RPMI7951 (cell line): ENCODE measurements around the gene RNU1-2. TPM values are rescaled to one million over a fixed set of nuclear protein-coding genes. Genes with fewer than 3 reads are reported as not detected.
"Not testable (repeated sequence)": the region's sequence is repeated elsewhere in the genome, so short reads cannot be mapped to it uniquely, and the experiment has no call there.

Source experiments
- DNase-seq: peaks from one replicate; pipeline ENCODE4 v3.0.0-alpha.2; 2012; ENCODE audit warnings: low read depth
- total RNA-seq: library from RNA; depleted of rRNA; stranded (reverse); fragments of >200 nt; shearing (Covaris generic); gene quantifications from 2 replicates; pipeline ENCODE4 v1.2.3, GENCODE V29; 2014; rRNA removed

RNU1-2 gene
- total RNA-seq, result under 0.01 TPM in 1 of 2 replicates, not detected in the other

DNA sequence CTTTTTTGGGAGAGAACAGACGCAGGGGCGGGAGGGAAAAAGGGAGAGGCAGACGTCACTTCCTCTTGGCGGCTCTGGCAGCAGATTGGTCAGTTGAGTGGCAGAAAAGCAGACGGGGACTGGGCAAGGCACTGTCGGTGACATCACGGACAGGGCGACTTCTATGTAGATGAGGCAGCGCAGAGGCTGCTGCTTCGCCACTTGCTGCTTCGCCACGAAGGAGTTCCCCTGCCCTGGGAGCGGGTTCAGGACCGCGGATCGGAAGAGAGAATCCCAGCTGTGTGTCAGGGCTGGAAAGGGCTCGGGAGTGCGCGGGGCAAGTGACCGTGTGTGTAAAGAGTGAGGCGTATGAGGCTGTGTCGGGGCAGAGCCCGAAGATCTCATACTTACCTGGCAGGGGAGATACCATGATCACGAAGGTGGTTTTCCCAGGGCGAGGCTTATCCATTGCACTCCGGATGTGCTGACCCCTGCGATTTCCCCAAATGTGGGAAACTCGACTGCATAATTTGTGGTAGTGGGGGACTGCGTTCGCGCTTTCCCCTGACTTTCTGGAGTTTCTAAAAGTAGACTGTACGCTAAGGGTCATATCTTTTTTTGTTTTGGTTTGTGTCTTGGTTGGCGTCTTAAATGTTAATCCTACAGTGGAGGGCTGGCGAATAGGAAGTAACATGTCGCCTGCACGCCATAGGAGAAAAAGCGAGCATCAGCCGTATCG, at the start of gene RNU1-2:
Gene RNU1-2, plus strand, starts transcription at position 383 of the 718 bp plus-strand sequence.
- DNase-seq, result peak; percentile 99

DNA sequence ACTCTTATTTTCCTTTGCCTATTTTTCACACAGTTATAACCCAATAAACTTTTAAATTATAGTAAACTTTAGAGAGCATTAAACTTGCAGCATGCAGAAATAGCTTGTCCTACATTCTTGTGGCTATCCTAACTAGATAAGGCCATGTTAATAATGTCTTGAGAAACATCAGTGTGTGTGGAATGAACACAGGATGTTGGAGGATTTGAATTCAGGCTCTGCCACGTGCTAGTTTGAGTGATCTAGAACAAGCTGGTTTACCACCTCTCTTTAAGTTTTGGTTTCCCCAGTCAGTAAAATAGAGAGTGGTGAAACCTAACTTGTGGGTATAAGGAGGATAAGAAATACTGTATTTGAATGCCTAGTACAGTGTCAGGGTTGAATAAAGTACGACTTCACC, 39.6 kb upstream of the RNU1-2 start:
- DNase-seq, result not testable (repeated sequence)

DNA sequence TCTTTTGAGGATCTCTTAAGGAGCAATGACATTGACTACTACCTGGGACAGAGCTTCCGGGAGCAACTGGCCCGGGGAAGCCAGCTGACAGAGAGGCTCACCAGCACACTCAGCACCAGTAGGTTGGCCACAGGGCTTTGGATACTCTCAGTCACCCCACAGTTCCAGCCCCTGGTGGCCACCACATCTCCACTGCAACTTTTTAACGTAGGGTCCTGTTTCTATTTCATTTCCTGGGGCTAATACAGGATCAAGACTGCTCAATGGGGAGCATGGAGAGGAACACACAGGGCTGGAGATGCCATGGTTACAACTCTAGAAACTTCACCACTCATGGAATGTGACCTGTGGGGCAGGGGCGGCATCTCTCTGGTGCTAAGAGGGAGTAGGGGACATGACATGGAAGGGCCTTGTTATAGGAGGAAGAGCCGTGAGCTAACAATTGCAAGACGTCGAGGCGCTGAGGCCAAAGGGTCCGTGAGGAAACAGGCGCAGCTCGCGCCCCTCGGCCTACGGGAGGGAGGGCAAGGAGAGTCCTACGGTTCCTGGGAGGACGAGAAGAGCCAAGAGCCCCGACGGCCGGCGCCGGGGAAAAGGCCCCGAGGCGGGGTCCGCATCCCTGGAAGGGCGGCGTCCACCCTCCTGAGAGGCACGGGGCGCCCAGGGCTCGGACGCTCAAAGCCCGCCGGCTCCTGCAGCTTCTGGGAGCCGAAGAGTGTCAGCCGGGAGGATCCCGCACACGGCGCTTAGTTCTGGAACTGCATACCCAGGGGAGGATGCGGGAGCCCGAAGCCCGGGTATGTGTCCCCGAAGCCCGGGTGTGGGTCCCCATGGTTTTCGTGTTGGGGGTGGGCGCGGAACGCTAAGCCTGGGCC, 36.4 kb upstream of the RNU1-2 start:
- DNase-seq, result not testable (repeated sequence)

DNA sequence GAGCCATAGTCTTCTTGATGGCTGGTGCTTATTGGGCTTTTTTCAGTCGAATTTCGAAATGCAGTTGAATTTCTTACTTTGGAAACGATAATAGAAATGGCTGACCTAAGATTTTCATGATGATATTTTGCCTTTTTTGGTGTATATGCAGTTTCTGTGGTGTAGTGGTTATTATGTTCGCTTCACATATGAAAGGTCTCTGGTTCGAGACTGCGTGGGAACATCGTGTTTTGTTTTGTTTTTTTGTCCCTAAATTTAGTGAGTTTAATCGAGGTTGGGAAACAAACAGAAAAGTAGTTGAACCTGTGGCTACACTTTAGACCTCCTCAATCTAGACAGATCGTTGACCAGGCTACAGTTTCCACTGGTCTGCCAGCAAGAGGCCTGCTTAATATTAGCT, 35.7 kb upstream of the RNU1-2 start:
- DNase-seq, result not testable (repeated sequence)

DNA sequence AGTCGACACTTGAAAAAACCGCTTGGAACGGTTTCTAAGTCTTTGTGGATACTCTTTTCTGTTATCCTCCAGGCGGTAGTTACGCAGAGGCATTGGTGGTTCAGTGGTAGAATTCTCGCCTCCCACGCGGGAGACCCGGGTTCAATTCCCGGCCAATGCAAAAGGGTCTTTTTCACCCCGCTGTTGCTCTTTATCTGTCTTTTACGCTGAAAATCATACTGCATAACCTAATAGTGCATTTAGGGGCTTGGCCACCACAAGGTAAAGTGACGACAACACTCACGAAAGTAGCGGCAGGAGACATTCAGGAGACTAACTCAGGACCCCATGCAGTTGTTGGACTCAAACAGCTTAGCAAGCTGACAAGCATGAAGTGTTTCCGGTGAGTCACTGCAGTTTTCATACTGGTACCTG, 33.9 kb upstream of the RNU1-2 start:
- DNase-seq, result peak; percentile 4

DNA sequence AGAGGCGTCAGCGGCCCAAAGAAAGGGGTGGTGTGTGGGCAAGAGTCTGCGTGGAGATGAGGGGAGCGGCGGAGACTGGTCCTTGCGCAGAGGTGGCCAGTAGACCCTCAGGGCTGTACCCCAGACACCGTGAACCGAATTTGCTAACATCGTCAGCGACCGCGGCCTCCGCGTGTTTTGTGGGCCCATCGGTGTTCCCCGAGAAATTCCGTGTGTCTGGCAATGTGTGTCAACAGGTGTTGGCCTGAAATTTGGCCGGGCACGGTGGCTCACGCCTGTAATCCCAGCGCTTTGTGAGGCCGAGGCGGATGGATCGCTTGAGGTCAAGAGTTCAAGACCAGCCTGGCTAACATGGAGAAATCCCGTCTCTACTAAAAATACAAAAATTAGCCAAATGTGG, 33.4 kb upstream of the RNU1-2 start:
- DNase-seq, result not testable (repeated sequence)

DNA sequence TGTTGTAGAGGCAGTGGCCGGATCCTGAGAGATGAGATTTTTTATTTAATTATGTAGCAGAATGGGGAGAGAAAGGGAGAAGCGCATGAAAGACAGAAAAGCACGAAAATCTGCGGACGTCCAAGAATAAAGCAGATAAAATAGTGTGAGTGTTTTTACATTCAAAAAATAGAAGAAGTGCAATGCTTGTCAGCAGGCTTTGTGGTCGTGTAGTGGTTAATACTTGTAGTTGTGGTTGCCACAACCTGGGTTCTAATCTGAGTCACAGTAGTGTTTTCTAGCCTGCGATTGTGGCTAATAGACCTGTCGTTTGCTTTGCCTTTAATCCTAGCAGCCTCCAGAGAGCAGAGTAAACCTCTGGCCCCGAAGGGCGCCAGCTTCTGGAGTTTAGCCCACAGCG, 32.8 kb upstream of the RNU1-2 start:
- DNase-seq, result not testable (repeated sequence)

DNA sequence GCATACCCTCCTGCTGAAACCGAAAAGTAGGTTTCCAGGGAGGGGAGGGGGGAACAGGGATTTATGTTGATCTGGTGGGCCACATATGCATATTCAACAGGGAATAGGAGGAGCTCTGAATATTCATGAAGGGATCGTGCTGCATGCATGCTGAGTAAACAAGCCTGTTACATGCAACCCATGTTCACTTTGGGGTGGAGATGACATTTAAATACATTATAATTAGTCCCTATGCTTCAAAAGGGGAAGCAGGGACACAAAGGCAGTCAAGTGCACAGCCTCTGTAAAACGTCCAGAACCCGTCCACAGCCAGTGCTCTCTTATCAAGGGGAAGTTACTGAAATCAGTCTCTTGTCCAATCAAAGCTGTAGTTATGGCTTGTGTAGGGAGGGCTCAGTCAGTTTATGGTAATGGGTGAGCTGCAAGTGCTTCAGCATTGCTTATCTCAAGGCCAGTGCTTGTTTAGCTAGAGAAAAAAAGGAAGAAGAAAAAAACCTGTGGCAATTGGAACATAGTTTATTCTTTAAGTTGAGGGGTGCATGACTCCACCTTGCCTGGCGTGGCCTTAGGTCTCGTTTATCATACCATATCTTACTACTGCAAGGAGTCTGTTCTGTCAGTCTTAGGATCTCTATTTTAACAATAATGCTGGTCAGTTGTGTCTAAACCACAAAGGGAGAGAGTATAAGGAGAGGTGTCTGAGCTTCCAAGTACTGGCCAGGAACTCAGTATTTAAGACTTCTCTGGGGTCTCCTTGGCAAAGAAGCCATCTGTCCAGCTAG, 28.7 kb upstream of the RNU1-2 start:
- not testable (repeated sequence) for DNase-seq

DNA sequence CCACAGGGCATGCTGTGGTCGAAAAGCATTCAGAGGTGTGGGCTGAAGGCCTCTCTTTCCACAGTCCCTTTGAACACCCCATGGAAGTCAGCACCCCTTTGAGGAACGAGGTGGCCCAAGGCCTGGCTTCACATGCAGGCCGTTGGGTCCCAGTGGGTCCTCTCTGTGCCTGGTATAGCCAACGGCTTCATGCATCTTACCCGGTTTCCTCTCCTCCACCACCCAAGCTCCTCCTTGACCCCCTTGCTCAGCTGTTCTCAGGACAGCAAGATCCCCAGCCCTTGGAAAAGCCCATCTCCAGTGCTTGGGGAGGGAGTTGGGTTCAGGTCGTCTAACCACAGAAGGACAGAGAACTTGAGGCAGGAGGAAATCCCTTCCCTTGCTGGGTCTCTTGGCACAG, 27.0 kb upstream of the RNU1-2 start:
- DNase-seq, result not testable (repeated sequence)

DNA sequence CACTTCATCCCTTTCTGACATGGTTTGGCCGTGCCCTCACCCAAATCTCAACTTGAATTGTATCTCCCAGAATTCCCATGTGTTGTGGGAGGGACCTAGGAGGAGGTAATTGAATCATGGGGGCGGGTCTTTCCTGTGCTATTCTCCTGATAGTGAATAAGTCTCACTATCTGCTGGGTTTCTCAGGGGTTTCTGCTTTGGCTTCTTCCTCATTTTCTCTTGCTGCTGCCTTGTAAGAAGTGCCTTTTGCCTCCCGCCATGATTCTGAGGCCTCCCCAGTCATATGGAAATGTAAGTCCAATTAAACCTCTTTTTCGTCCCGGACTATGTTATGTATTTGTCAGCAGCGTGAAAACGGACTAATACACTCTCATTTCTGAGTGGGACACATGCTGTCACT, 25.8 kb upstream of the RNU1-2 start:
- not testable (repeated sequence) for DNase-seq

DNA sequence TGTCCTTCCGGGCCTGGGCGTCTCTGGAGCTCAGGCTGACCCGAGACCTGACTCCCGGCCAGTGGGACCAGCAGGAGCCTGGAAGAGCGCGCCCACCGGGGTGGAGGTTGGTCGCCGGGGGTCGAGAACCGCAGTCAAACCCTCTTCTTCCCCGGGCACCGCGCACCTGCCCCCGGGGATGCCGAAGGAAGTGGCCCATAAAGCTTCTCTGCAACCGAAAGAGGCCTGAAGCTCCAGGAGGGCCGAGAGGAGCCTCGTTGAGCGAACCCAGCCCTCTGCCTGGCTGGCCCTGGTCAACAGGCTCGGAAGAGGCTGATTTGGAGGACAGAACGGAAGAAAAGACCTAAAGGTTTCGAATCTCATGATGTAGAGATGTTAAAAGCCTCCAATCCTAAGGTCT, 24.6 kb upstream of the RNU1-2 start:
- DNase-seq, result not testable (repeated sequence)

DNA sequence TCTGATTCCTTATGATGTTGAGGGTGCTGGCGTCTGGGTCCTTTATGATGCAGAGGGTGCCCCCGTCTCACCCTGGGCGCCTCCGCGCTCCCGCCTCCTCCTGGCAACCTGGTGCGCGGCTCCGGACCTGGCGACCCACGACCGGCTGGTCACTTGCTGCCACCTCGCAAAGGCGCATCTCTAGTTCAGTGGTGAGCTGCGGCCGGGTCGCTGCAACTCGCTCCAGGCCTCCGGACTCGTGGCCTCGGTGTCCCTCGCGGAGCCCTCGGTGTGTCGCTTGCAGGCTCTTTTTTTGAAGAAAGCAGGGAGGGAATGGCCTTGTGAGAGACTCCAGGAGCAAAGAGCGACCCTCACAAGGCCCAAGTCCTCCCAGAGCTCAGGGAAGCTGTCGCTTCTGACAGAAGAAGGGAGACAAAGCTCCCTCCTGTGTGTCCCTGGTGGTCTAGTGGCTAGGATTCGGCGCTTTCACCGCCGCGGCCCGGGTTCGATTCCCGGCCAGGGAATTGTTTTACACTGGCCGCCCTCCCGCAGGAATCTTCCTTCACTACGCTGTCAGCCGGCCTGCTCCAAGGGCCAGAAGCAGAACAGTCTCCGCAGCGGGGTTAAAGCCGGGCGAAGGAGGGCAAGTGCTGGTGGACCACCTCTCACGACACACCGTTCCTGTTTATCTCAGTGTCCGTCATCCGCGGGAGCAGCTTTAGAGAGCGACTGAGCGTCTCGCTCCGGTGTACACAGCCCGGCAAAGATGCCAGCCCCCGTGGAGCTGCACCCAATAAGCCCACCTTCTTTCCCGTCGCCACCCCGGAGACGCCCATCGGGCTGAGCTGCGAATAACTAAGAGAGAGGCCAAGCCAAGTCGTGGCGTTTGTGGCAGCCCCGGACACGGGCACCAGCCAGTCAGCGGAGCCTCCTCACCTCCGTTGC, 23.4 kb upstream of the RNU1-2 start:
- DNase-seq, result peak; percentile 14

DNA sequence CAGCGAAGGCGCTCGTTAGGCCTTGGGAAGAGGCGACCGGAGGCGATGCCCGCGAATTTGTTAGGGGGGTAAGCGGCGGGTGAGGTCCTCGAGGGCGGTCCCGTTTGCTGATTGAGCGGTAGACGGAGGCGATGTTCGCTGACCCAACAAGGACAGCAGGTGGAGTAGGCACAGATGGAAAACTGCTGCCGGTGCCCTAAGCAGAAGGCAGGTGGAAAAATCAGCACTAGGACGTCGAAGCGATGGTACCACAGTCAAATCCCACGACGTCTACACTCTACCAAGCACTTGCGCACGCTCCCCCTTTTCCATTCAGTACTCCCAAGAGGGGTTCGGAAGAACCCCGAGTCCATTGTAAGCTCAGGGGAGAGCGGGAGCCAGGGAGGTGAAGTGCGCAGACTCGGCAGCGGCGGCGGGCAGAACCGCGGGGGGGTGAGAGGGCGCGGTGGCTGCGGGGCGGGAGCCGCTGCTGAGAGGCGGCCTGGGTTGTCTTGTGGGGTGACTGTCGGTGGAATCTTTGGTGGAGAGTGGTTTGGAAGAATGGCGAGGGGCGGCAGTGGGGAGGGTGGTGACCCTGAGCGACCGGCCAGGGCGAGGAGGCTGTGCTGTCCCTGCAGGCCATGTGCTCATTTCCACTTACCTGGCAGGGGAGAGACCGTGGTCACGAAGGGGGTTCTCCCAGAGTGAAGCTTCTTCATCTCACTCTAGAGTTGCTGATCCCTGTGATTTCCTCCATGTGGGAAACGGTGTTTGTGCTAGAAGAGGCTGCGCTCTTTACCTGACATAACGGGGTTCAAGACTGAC, 22.5 kb upstream of the RNU1-2 start:
- peak; percentile 20 for DNase-seq

DNA sequence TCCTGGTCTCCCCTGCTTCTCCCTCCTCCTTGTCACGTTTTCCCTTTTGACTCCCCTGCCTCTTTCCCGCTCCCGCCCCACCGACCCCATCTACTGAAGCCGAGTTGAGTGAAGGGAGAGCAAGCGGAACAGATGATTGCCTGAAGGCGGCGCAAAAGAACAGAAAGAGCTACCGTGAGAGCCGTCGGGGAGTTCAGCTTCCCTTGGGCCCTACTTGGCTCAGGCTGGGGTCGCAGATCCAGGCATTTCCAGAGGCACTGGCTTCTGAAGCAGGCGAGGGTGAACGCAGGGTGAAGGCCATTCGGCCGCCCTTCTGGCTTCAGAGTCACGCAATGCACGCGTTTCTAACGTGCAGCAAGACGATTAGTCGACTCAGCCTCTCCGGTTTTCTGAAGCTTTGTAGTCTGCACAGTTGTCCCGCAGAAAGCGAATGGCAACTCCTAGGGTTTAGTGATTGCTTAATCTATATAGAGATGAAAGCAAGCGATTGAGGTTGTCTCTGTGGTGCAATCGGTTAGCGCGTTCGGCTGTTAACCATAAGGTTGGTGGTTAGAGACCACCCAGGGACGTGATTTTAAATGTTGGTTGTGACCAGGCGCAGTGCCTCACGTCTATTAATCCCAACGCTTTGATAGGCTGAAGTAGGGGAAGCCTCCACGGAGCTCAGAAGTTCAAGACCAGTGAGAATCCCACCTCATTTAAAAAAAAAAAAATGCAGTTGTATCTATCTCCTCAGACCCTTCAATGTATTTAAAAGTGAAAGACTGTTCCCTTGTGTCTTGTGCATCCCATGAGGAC, 20.6 kb upstream of the RNU1-2 start:
- not testable (repeated sequence) for DNase-seq

DNA sequence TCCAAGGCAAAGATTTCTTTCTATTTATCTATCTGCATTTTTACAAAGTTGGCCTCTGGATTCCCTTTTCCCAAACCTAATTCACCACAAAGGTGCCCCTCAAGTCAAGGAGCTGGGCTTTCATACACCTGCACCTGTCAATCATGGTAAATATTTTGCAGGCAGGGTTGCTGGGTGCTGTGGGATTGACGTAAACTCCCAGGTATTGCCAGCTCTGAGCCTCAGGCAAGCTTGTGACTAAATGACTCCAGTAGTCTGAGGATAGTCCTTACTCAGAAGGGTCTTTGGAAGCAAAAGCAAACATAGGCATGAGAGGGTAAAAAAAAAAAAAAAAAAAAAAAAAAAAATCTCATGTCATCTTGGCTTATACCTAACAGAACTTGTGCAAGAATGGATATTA, 14.0 kb upstream of the RNU1-2 start:
- DNase-seq, result not testable (repeated sequence)

DNA sequence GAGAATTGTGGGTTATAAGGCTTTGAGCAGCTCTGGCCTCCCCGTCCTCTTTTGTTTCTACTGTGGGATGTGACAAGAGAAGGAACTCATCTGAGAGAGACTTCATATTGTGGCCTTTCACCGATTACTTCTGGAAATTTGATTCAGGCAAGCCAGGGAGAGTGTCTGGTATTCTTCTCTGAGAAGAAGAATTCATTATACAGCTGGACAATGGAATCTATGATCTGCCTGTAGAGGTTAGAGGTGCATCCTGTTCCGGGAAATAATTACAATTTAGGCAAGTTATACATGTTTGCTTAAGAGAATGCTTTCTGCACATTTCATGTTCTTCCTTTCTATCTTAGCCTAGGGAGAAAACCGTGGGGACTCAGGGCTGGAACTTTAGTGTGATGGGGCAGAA, 12.8 kb upstream of the RNU1-2 start:
- DNase-seq, result no peak

DNA sequence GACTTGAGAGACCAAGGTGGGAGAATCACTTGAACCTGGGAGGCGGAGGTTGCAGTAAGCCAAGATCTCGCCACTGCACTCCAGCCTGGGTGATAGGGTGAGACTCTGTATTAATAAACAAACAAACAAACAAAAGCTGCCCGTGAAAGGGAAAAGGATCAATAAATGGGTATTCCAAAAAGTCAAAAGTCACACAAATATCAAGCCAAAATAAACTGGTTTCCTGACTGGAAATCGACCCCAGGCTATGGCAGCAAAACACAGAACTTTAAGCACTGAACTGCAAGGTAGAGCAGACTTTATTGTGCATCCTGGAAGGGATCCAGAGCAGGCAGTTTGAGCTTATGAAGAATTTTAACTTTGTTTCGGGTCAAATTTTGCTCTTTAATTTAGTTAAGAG, 11.3 kb upstream of the RNU1-2 start:
- not testable (repeated sequence) for DNase-seq

DNA sequence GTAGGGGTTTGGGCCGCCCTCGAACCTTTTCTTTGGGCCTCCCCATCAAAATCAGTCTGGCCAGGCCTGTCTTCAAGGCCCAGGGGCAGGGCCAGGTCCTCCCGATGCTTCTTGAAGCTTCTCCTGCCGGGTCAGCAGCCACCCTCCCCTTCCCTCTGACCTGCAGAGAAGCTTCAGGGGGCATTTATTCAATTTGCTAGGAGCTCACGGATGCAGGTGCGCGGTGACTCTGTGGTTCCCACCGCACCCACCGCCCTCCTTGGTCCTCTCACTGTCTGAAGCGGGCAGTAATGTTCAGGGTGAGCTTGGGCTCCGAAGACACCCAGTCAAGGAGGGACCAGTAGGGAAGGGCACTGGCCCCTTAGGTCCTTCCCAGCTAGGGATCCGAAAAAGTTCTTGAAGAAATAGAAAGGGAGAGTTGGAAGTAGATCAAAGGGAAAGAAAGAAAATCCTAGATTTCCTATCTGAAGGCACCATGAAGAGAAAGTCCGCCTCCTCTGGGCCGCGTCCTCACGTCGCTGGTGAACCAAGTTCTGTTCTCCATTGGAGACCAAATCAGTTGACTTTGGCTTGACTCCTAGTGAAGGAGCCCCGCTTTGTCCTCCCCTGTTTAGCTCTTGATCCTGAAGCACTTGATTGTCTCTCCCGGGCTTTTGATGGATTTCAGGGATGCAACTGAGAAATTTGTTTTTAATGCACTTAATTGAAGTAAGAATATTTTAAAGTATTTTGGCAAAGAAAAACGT, 8.7 kb upstream of the RNU1-2 start:
- no peak for DNase-seq
